ENCODE results near the gene HDAC4. TPM values are rescaled to one million over a fixed set of nuclear protein-coding genes. Genes with fewer than 3 reads are reported as not detected.

HDAC4 gene
- total RNA-seq, 1 donor, result 20.3 TPM

GRCh38 chr2:239009589-239009961 lies 391.2 kb downstream of the HDAC4 start:
- no peak overlapping the region for H3K4me3 ChIP-seq (ENCODE audit: low read depth, low read length)
- no peak for TF ChIP-seq CTCF (IDR thresholded peaks at IDR 0.05; ENCODE audit: insufficient read depth, low read depth, low read length)

GRCh38 chr2:239008677-239009588 lies 391.9 kb downstream of the HDAC4 start:
- H3K4me3 ChIP-seq (ENCODE audit: low read depth, low read length), result no peak overlapping the region
- DNase-seq (ENCODE audit: low read depth), result peak; percentile 25
- TF ChIP-seq CTCF (IDR thresholded peaks at IDR 0.05; ENCODE audit: insufficient read depth, low read depth, low read length), result no peak

More at GRCh38 chr2:239009589-239009961, 391.2 kb downstream of the HDAC4 start:
- DNase-seq (ENCODE audit: low read depth), result no peak

GRCh38 chr2:239008004-239008403 lies 392.8 kb downstream of the HDAC4 start:
- TF ChIP-seq CTCF (IDR thresholded peaks at IDR 0.05; ENCODE audit: insufficient read depth, low read depth, low read length), result no peak
- no peak overlapping the region for H3K4me3 ChIP-seq (ENCODE audit: low read depth, low read length)
- DNase-seq (ENCODE audit: low read depth), result no peak

- DNase-seq (ENCODE audit: low read depth), result no peak
- no peak for TF ChIP-seq CTCF (IDR thresholded peaks at IDR 0.05; ENCODE audit: insufficient read depth, low read depth, low read length)
- no peak overlapping the region for H3K4me3 ChIP-seq (ENCODE audit: low read depth, low read length)
Observed at GRCh38 chr2:239006622-239007285, 394.1 kb downstream of the HDAC4 start.

- DNase-seq (ENCODE audit: low read depth), result no peak
- no peak overlapping the region for H3K4me3 ChIP-seq (ENCODE audit: low read depth, low read length)
- TF ChIP-seq CTCF (IDR thresholded peaks at IDR 0.05; ENCODE audit: insufficient read depth, low read depth, low read length), result no peak
Observed at GRCh38 chr2:239005586-239005985, 395.2 kb downstream of the HDAC4 start.

- no peak overlapping the region for H3K4me3 ChIP-seq (ENCODE audit: low read depth, low read length)
- no peak for DNase-seq (ENCODE audit: low read depth)
- TF ChIP-seq CTCF (IDR thresholded peaks at IDR 0.05; ENCODE audit: insufficient read depth, low read depth, low read length), result no peak
Observed at GRCh38 chr2:239004274-239005015, 396.4 kb downstream of the HDAC4 start.

Data from fibroblast of villous mesenchyme (primary cell).